ENCODE data around the gene INSIG1.

GRCh38 chr7:155285833-155286232, 11.8 kb upstream of the INSIG1 start:
- TF ChIP-seq CTCF (IDR thresholded peaks at IDR 0.05) (no peak), POLR2A (IDR thresholded peaks at IDR 0.05) (no peak)

Measured in esophagus squamous epithelium (tissue), 4 donors.